ENCODE measurements around the gene S100A7A. TPM values are rescaled to one million over a fixed set of nuclear protein-coding genes. Genes with fewer than 3 reads are reported as not detected.

The S100A7A gene
- total and polyA plus RNA-seq, 2 of the 4 experiments (the other 2 are of a cell fraction), result not detected

- in situ Hi-C loops (cut with MboI; ENCODE audit: low sequenced_read_pairs), result no loop called here
- CTCF ChIA-PET, result no interaction called here
- TF ChIP-seq SMC3 (IDR thresholded peaks at IDR 0.05; ENCODE audit: low read depth, low read length) (no peak), ELK1 (IDR thresholded peaks at IDR 0.05; ENCODE audit: borderline replicate concordance, low read depth, low read length) (no peak), CEBPB (IDR thresholded peaks at IDR 0.05; ENCODE audit: low read depth, low read length) (no peak), POLR2A (IDR thresholded peaks at IDR 0.05; ENCODE audit: low read depth, low read length) (no peak), FOS (IDR thresholded peaks at IDR 0.05; ENCODE audit: low read depth, low read length) (no peak), RFX5 (IDR thresholded peaks at IDR 0.05; ENCODE audit: low read depth, low read length) (no peak), USF2 (IDR thresholded peaks at IDR 0.05; ENCODE audit: low read depth, low read length) (no peak), MAZ (IDR thresholded peaks at IDR 0.05; ENCODE audit: borderline replicate concordance, low read depth, low read length) (no peak), CHD1 (IDR thresholded peaks at IDR 0.05; ENCODE audit: low read depth, low read length) (no peak), CTCF (conservative IDR thresholded peaks at IDR 0.05; ENCODE audit: low read depth, low read length) (no peak), NFE2L2 (IDR thresholded peaks at IDR 0.05; ENCODE audit: low read depth, low read length) (no peak), RCOR1 (IDR thresholded peaks at IDR 0.05; ENCODE audit: insufficient replicate concordance, low read length) (no peak), BHLHE40 (IDR thresholded peaks at IDR 0.05; ENCODE audit: low read depth, low read length) (no peak)
- dilution Hi-C loops (cut with HindIII; ENCODE audit: low sequenced_read_pairs, unreplicated experiment), result no loop called here
- no peak overlapping the region for H2AFZ ChIP-seq (replicated peaks; ENCODE audit: low read length, poor library complexity)
- H3K18ac ChIP-seq (ENCODE audit: low read depth, low read length), result no peak overlapping the region
- no peak overlapping the region for H3K14ac ChIP-seq (replicated peaks; ENCODE audit: low read depth, low read length)
- POLR2A ChIA-PET (ENCODE audit: unreplicated experiment), result no interaction called here
- H2BK120ac ChIP-seq (ENCODE audit: low read depth, low read length), result no peak overlapping the region
- no peak overlapping the region for H3K27ac ChIP-seq (ENCODE audit: insufficient read depth, low read length)
- no peaks in the 10 kb centered on the region for H3K36me3 ChIP-seq (ENCODE audit: control insufficient read depth, insufficient read depth, low read length)
- H3K79me1 ChIP-seq (ENCODE audit: low read depth in 1 of 2, low read length in 2 of 2), result no peaks in the 10 kb centered on the region
- peaks cover 3% of the 10 kb centered on the region; the same call in 1 of the 2 replicates for H3K27me3 ChIP-seq (ENCODE audit: control insufficient read depth, insufficient read depth, low read length)
- H4K8ac ChIP-seq (ENCODE audit: low read depth in 2 of 2, low read length in 2 of 2), result no peak overlapping the region
- no peak overlapping the region for H3K4me2 ChIP-seq (ENCODE audit: low read depth, low read length)
- WGBS, 2 experiments (ENCODE audit: extremely low coverage in 2 of 2, insufficient read length in 1 of 2), result 38% methylated on average over 4 of the region's 7 CpGs; no CpG with 5 or more reads in 1 of the 2 experiments
- no peaks in the 10 kb centered on the region for H3K9me1 ChIP-seq (ENCODE audit: insufficient read depth, low read length)
- H3K9ac ChIP-seq (ENCODE audit: low read depth, low read length), result no peak overlapping the region
- H3K9me3 ChIP-seq (ENCODE audit: control insufficient read depth, insufficient read depth, low read length), result no peaks in the 10 kb centered on the region
- no peaks in the 10 kb centered on the region for H3K4me1 ChIP-seq (ENCODE audit: control insufficient read depth, insufficient read depth, low read length)
- H4K91ac ChIP-seq (ENCODE audit: insufficient read depth, low read depth, low read length), result no peak overlapping the region
- no peak overlapping the region for H2AK5ac ChIP-seq (ENCODE audit: low read depth, low read length)
- H3K4me3 ChIP-seq (ENCODE audit: insufficient read depth, low read depth, low read length), result no peak overlapping the region
- no peak overlapping the region for H3K4ac ChIP-seq (ENCODE audit: low read depth, low read length)
- no peak for DNase-seq
- no peak overlapping the region for H3K56ac ChIP-seq (ENCODE audit: extremely low read depth, insufficient read depth, low read length)
- no peak overlapping the region for H3K23ac ChIP-seq (ENCODE audit: low read depth, low read length)
- no peak overlapping the region for H4K5ac ChIP-seq (ENCODE audit: low read depth, low read length)
- ATAC-seq (ENCODE audit: low read depth), result no peak
- H2BK15ac ChIP-seq (ENCODE audit: low read depth, low read length), result no peak overlapping the region
- H2BK5ac ChIP-seq (ENCODE audit: low read depth, low read length, poor library complexity, severe bottlenecking), result no peak overlapping the region
- H2BK20ac ChIP-seq (ENCODE audit: low read depth, low read length), result no peak overlapping the region
- intact Hi-C loops (cut with micrococcal nuclease), result no loop called here
- no TSS peak for BruUV-seq (replicated peaks)
- H4K20me1 ChIP-seq (ENCODE audit: insufficient read depth, low read length), result no peaks in the 10 kb centered on the region
- no peak overlapping the region for H2AK9ac ChIP-seq (replicated peaks; ENCODE audit: low read depth, low read length, poor library complexity)
Measured at GRCh38 chr1:153395136-153395685, 21.1 kb upstream of the S100A7A start.

Data from IMR-90 (cell line).